Stimulated activated CD4-positive, alpha-beta T cell treated with anti-CD3 and anti-CD28 coated beads, Interleukin-12 subunit alpha, Interleukin-12 subunit beta, amount 100 ng/mL, for 24 hours (primary cell): Measurements from ENCODE around the gene GMPPB.
"Not testable (repeated sequence)": the region's sequence is repeated elsewhere in the genome, so short reads cannot be mapped to it uniquely, and the experiment has no call there.

ENCODE experiments used
- DNase-seq, 2 experiments: peaks; one replicate each; pipeline ENCODE4 v3.0.0-alpha.2; 2020; ENCODE audit warnings: low read depth in 2 of 2

The GMPPB gene

DNA sequence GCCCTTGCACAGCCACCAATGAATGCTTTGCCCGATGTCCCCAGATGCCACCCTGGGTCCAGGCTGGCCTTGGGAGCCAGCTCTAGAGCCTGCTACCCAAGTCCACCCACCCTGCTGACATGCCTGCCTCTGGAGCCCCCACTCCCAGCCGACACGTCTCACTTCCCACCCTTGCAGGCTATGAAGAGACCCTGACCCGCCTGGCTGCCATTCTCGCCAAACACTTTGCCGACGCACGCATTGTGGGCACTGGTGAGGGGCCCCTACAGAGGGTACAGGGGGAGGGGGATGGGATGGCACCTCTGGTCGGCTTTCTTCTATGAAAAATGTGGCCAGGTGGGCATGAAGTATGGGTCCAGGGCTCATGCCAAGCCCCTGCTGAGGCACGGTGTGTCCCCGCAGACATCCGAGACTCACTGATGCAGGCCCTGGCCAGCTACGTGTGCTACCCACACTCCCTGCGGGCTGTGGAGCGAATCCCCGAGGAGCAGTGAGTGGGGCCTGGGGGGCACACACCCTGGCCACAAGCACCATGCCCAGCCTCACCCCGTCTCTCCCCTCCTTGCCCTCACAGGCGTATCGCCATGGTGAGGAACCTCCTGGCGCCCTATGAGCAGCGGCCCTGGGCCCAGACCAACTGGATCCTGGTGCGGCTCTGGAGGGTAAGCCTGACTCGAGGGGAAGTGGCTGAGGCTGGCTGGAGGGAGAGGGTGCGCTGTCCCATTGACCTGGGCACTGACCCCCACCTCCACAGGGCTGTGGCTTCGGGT, 10.2 kb downstream of the GMPPB start:
- DNase-seq, result no peak

GRCh38 chr3:49712631-49713317, 11.0 kb downstream of the GMPPB start:
- no peak for DNase-seq

GRCh38 chr3:49712166-49712565, 11.6 kb downstream of the GMPPB start:
- DNase-seq, result no peak

DNA sequence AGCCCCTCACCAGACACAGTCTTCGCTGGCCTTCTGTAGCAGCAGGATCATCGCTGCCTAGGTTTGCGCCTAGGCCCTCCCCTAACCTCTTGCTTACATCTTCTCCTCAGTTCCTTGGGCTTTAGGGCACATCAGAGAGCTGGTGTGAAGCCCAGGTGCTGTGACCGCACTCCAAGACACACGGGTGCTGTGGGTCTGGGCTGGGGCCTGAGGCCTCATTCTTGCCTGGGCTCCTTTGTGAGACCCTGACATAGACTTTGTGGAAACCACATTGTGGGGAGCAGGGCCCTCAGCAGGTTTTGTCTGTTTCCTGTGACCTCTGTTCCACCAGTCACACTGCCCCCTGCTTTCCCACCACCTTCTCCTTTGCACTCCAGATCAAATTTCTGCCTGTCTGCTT, 12.3 kb downstream of the GMPPB start:
- no peak for DNase-seq

DNA sequence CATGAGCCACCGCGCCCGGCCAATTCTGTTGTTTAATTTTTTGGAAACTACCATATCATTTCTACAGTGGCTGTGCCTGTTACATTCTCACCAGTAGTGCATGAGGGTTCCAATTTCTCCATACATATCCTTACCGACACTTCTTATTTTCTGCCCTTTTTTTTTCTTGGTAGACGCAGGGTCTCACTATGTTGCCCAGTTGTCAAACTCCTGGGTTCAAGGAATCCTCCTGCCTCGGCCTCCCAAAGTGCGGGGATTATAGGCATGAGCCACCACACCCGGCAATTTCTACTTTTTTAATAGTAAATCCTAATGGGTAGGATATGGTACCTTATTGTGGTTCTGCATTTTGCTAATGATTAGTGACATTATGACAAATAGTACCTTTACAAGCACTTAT, 13.9 kb downstream of the GMPPB start:
- no peak for DNase-seq

GRCh38 chr3:49707113-49707480, 16.7 kb downstream of the GMPPB start:
- no peak for DNase-seq

GRCh38 chr3:49706456-49707112, 17.2 kb downstream of the GMPPB start:
- no peak for DNase-seq

GRCh38 chr3:49705390-49705960, 18.3 kb downstream of the GMPPB start:
- DNase-seq, result no peak

DNA sequence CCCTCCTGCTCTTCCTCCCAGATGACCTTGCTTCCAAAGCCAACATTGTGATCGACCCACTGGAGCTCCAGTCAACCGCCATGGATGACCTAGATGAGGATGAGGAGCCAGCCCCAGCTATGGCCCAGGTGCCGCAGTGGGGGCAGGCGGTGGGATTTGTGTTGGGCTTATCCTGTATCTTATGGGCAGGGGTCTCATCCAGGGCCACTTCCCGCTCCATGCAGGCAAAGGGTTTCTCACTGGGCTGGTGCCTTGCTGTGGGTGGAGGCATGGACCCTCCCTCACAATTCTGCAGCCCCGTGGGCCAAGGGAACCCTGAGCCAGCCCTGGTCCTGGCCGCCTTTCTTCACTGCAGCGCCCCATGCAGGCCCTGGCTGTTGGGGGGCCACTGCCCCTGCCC, 19.1 kb downstream of the GMPPB start:
- no peak for DNase-seq

DNA sequence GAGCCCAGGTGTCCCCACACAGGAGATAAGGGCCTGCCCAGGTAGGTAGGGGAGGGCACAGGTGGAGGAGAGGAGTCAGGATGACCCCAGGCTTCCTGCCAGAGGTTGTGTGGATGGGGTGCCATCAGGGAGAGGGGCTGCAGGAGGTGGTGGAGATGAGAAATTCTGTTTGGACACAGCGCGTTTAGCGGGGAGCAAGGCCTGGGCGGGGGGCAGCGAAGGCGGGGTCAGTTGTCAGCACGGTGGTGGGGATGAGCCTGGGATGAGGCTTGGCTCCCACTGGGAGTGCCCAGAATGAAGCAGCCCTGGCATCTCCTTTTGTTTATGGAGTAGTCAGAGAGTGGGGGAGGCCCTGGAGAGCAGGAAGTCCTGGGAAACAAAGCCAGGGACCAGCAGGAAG, 19.8 kb downstream of the GMPPB start:
- no peak for DNase-seq

- DNase-seq, result peak in 1 of 2 experiments; percentile 43
Measured at GRCh38 chr3:49703443-49703927, 20.3 kb downstream of the GMPPB start.

- no peak for DNase-seq
Measured at GRCh38 chr3:49702672-49703071, 21.1 kb downstream of the GMPPB start.

- DNase-seq, result no peak
Measured at GRCh38 chr3:49701388-49702077, 22.2 kb downstream of the GMPPB start.

- DNase-seq, result no peak
Measured at GRCh38 chr3:49700453-49701128, 23.2 kb downstream of the GMPPB start.

DNA sequence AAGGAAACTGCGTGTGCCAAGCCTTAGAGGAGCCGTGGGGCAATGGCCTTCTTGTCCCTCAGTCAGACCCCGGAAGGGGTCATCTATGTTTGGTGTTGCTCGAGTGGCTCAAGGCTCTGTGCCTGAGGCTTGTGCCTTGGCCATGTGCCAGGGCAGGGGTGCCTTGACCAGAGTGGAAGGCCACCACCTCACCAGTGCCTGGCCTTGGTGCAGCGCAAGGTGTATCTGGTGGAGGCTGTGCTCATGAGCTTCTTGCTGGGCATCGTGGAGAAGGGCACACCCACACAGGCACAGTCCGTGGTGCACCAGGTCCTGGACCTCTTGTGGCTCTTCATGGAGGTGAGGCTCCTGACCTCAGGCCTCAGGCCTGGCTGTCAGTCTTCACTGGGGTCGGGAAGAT, 23.7 kb downstream of the GMPPB start:
- DNase-seq, result no peak

DNA sequence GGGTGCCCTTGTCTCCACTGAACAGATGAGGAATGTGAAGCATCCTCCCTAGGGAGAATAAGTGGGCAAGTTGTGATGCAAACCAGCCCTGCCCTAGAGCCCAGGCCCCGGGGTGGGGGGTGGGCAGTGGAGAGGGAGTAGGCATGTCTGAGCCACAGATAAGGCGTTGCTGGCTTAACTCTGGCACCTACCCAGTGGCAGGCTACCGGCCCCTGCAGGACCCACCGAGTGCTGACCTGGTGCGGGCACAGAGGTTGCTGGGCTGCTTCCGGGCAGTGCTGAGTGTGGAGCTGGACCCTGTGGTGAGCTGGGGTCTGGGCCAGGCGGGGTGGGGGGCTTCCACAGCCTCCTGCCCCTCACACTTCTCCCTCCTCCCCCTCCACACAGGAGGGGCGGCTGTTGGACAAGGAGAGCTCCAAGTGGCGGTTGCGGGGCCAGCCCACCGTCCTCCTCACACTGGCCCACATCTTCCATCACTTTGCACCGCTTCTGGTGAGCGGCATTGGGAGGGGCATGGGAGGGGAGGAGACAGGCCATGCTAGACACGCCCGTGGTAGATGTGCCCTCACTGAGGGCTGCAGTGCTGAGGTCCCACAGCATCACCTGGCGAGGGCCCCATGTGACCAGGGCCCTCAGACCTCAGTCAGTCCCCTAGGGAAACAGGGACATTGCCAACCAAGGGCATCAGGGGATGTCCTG, 24.3 kb downstream of the GMPPB start:
- no peak for DNase-seq

GRCh38 chr3:49695350-49696015, 28.3 kb downstream of the GMPPB start:
- not testable (repeated sequence) for DNase-seq

DNA sequence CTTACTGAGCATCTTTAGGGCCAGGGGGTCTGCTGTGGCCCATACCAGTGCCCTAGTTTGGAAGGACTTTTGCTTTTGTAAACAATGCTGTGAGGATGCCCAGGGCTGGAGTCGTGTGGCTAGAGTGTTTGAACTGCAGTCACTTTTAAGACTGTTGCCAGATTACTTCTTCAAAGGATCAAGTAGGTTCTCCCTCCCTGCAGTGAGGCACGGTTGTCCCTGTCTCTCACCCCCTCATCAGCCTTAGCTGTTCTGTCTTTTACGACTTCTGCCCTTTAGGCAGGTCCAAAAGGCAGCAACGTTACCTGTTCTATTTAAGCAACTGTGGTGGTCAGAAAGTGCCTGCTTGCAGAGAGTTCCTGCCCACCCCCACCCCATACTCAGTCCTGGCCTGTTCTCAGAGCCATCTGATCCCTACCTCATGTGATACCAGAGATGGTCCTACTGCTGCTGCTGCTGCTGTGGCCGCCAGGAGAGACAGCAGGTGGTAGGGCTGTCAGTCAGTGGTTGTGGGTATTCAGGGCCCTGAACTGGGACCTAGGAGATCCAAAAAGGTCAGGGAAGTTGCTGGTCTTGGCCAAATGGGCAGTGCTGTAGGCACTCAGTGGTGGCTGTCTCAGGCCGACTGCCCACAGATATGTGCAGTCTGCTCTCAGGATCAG, 29.2 kb downstream of the GMPPB start:
- not testable (repeated sequence) for DNase-seq

DNA sequence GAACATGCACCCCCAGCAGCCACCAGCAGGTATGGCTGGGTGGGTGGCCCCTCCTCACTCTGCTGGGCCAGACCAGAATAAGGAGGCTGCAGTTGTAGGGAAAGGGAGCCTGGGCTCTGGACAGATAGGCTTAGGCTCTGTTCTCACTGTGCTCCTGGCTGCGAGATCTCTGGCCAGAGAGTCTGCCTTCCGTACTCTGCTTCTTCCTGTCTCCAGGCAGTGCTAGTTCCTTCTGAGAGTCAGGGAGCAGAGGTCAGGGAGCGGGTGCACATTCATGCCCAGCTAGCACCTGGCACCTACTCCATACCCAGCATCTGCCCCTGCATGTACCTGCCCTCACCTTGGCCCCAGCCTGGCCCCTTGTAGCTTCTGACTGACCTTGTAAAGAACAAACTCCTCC, 32.3 kb downstream of the GMPPB start:
- DNase-seq, result not testable (repeated sequence)
